ENCODE measurements around the gene LHCGR.

LHCGR gene

GRCh38 chr2:48771241-48772014 is 15.9 kb upstream of the LHCGR start:
- H3K36me3 ChIP-seq (ENCODE audit: control insufficient read depth, insufficient read depth, low read length): no peaks in the 10 kb centered on the region
- no peaks in the 10 kb centered on the region for H3K9me3 ChIP-seq (ENCODE audit: control insufficient read depth, low read length)
- H3K4me3 ChIP-seq (ENCODE audit: extremely low read depth, insufficient read depth, low read length, poor library complexity, severe bottlenecking): no peak overlapping the region
- no peak overlapping the region for H3K27ac ChIP-seq (ENCODE audit: low read depth, low read length, severe bottlenecking)
- peaks cover 8% of the 10 kb centered on the region for H3K4me1 ChIP-seq (ENCODE audit: control insufficient read depth, insufficient read depth, low read length, poor library complexity, severe bottlenecking)
- 85 to 100% methylated on average over 2 of the region's 4 CpGs for WGBS, 2 experiments (ENCODE audit: insufficient coverage in 2 of 2)

DNA sequence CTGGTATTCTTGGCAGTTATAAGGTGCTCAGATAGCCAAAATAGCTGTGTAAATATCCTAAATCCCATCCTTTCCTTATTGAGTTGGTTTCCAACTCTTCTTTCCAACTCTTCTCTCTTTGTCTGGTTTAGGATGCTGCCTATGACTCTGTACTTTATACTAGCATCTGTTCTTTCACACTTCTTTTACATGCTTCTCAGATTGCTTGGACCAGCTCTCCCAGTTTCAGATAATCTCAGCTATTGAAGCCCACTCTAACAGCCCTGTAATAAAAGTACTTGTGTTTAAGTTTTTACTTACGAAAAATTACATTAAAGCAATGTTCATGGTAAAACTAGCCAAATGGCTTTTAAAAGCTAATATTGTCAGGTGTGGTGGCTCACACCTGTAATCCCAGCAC is 14.7 kb upstream of the LHCGR start:
- Histone ChIP-seq H3K4me1 (ENCODE audit: control insufficient read depth, insufficient read depth, low read length, poor library complexity, severe bottlenecking) (peaks cover 8% of the 10 kb centered on the region), H3K27ac (ENCODE audit: low read depth, low read length, severe bottlenecking) (no peak overlapping the region), H3K4me3 (ENCODE audit: extremely low read depth, insufficient read depth, low read length, poor library complexity, severe bottlenecking) (no peak overlapping the region), H3K36me3 (ENCODE audit: control insufficient read depth, insufficient read depth, low read length) (no peaks in the 10 kb centered on the region), H3K9me3 (ENCODE audit: control insufficient read depth, low read length) (no peaks in the 10 kb centered on the region)
- WGBS, 2 experiments (ENCODE audit: insufficient coverage in 2 of 2): no CpG with 5 or more reads among the region's 1 CpG

DNA sequence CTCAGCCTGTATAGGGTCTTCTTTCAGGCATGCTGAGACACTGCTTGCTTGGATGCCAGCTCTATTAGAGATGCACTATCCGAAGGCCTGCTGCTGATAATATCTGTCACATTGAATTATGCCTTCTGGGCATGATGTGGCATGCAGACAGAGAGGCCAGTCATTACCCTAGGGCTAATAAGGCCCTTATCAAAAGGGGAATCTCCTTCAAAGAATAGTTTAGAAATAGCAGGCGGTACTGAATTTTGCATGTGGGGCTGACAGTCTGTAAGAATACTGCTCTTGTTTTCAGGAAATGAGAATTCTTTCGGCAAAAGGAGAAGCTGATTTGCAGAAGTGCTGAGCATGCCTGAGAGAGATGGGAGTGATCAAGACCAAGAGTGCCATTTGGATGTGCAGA is 13.1 kb upstream of the LHCGR start:
- Histone ChIP-seq H3K4me3 (ENCODE audit: extremely low read depth, insufficient read depth, low read length, poor library complexity, severe bottlenecking) (no peak overlapping the region), H3K4me1 (ENCODE audit: control insufficient read depth, insufficient read depth, low read length, poor library complexity, severe bottlenecking) (peaks cover 8% of the 10 kb centered on the region), H3K36me3 (ENCODE audit: control insufficient read depth, insufficient read depth, low read length) (no peaks in the 10 kb centered on the region), H3K27ac (ENCODE audit: low read depth, low read length, severe bottlenecking) (no peak overlapping the region), H3K9me3 (ENCODE audit: control insufficient read depth, low read length) (no peaks in the 10 kb centered on the region)
- WGBS, 2 experiments (ENCODE audit: insufficient coverage in 2 of 2): 74 to 78% methylated on average over 3 of the region's 3 CpGs

- Histone ChIP-seq H3K9me3 (ENCODE audit: control insufficient read depth, low read length) (no peaks in the 10 kb centered on the region), H3K4me3 (ENCODE audit: extremely low read depth, insufficient read depth, low read length, poor library complexity, severe bottlenecking) (no peak overlapping the region), H3K27ac (ENCODE audit: low read depth, low read length, severe bottlenecking) (no peak overlapping the region), H3K36me3 (ENCODE audit: control insufficient read depth, insufficient read depth, low read length) (no peaks in the 10 kb centered on the region), H3K4me1 (ENCODE audit: control insufficient read depth, insufficient read depth, low read length, poor library complexity, severe bottlenecking) (peaks cover 8% of the 10 kb centered on the region)
- WGBS, 2 experiments (ENCODE audit: insufficient coverage in 2 of 2): 58 to 73% methylated on average over 4 to 8 of the region's 8 CpGs
Observed at GRCh38 chr2:48767330-48767729, 11.8 kb upstream of the LHCGR start.

- H3K4me3 ChIP-seq (ENCODE audit: extremely low read depth, insufficient read depth, low read length, poor library complexity, severe bottlenecking): no peak overlapping the region
- peaks cover 3% of the 10 kb centered on the region for H3K9me3 ChIP-seq (ENCODE audit: control insufficient read depth, low read length)
- no peaks in the 10 kb centered on the region for H3K4me1 ChIP-seq (ENCODE audit: control insufficient read depth, insufficient read depth, low read length, poor library complexity, severe bottlenecking)
- H3K36me3 ChIP-seq (ENCODE audit: control insufficient read depth, insufficient read depth, low read length): no peaks in the 10 kb centered on the region
- 55 to 68% methylated on average over 2 to 3 of the region's 3 CpGs for WGBS, 2 experiments (ENCODE audit: insufficient coverage in 2 of 2)
- no peak overlapping the region for H3K27ac ChIP-seq (ENCODE audit: low read depth, low read length, severe bottlenecking)
Observed at GRCh38 chr2:48760826-48761225, 5.3 kb upstream of the LHCGR start.

GRCh38 chr2:48759682-48760081 is 4.2 kb upstream of the LHCGR start:
- peaks cover 3% of the 10 kb centered on the region for H3K9me3 ChIP-seq (ENCODE audit: control insufficient read depth, low read length)
- H3K27ac ChIP-seq (ENCODE audit: low read depth, low read length, severe bottlenecking): no peak overlapping the region
- H3K4me3 ChIP-seq (ENCODE audit: extremely low read depth, insufficient read depth, low read length, poor library complexity, severe bottlenecking): no peak overlapping the region
- no peaks in the 10 kb centered on the region for H3K36me3 ChIP-seq (ENCODE audit: control insufficient read depth, insufficient read depth, low read length)
- H3K4me1 ChIP-seq (ENCODE audit: control insufficient read depth, insufficient read depth, low read length, poor library complexity, severe bottlenecking): peaks cover 3% of the 10 kb centered on the region
- WGBS, 2 experiments (ENCODE audit: insufficient coverage in 2 of 2): no CpG with 5 or more reads among the region's 1 CpG

DNA sequence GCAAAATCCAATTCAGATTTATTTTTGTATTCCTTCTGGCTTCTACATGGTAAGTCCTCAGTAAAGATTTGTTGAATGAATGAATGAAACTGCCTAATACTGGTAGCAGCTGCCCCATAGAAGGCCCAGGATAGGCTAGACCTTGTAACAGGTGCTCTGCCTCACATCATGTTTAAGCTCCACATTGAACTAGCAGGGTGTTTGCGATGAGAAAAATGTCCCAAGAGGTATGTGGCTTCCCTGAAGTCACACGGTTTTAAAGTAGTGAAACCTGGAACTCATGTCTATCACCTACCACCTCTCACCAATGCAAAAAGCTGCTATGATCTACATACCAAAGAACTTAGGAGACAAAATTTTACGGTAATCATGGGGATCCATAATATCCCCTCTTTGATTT is 765 bp upstream of the LHCGR start:
- Histone ChIP-seq H3K4me1 (ENCODE audit: control insufficient read depth, insufficient read depth, low read length, poor library complexity, severe bottlenecking) (peaks cover 3% of the 10 kb centered on the region), H3K36me3 (ENCODE audit: control insufficient read depth, insufficient read depth, low read length) (no peaks in the 10 kb centered on the region), H3K4me3 (ENCODE audit: extremely low read depth, insufficient read depth, low read length, poor library complexity, severe bottlenecking) (no peak overlapping the region), H3K9me3 (ENCODE audit: control insufficient read depth, low read length) (no peaks in the 10 kb centered on the region), H3K27ac (ENCODE audit: low read depth, low read length, severe bottlenecking) (no peak overlapping the region)
- 67 to 75% methylated on average over 1 to 3 of the region's 3 CpGs for WGBS, 2 experiments (ENCODE audit: insufficient coverage in 2 of 2)

- 90 to 91% methylated on average over 7 to 9 of the region's 10 CpGs for WGBS, 2 experiments (ENCODE audit: insufficient coverage in 2 of 2)
- Histone ChIP-seq H3K36me3 (ENCODE audit: control insufficient read depth, insufficient read depth, low read length) (no peaks in the 10 kb centered on the region), H3K4me1 (ENCODE audit: control insufficient read depth, insufficient read depth, low read length, poor library complexity, severe bottlenecking) (peaks cover 3% of the 10 kb centered on the region), H3K9me3 (ENCODE audit: control insufficient read depth, low read length) (no peaks in the 10 kb centered on the region), H3K27ac (ENCODE audit: low read depth, low read length, severe bottlenecking) (no peak overlapping the region), H3K4me3 (ENCODE audit: extremely low read depth, insufficient read depth, low read length, poor library complexity, severe bottlenecking) (peak overlapping the region; percentile 6)
Observed at GRCh38 chr2:48754874-48755273, 650 bp downstream of the LHCGR start.

DNA sequence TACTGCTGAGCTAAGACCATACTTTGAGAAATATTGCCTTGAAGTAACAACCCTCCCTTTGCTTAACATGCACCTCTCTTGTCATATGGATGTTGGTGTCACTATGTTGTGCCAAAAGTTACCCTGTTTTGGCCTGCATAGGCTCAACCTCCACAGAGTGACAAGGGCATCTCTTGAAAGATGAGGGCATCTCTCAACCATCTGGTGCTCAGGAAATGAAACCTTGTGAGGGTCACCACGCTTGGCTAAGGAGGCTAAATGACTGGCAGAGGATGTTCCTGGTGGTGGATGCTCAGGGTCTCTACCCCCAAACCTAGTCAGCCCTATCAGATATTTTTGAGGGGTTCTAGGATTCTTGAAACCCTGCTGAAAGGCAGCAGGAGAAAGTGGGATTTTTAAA is 2.3 kb downstream of the LHCGR start:
- no peak overlapping the region for H3K27ac ChIP-seq (ENCODE audit: low read depth, low read length, severe bottlenecking)
- peaks cover 3% of the 10 kb centered on the region for H3K4me1 ChIP-seq (ENCODE audit: control insufficient read depth, insufficient read depth, low read length, poor library complexity, severe bottlenecking)
- no peak overlapping the region for H3K4me3 ChIP-seq (ENCODE audit: extremely low read depth, insufficient read depth, low read length, poor library complexity, severe bottlenecking)
- no peaks in the 10 kb centered on the region for H3K36me3 ChIP-seq (ENCODE audit: control insufficient read depth, insufficient read depth, low read length)
- H3K9me3 ChIP-seq (ENCODE audit: control insufficient read depth, low read length): no peaks in the 10 kb centered on the region
- 80% methylated on average over 1 of the region's 1 CpG; no CpG with 5 or more reads in 1 of the 2 experiments for WGBS, 2 experiments (ENCODE audit: insufficient coverage in 2 of 2)

- no peaks in the 10 kb centered on the region for H3K9me3 ChIP-seq (ENCODE audit: control insufficient read depth, low read length)
- H3K36me3 ChIP-seq (ENCODE audit: control insufficient read depth, insufficient read depth, low read length): no peaks in the 10 kb centered on the region
Observed at GRCh38 chr2:48750128-48750739, 5.3 kb downstream of the LHCGR start.

More at GRCh38 chr2:48750128-48750739, 5.3 kb downstream of the LHCGR start:
- no peak overlapping the region for H3K4me3 ChIP-seq (ENCODE audit: extremely low read depth, insufficient read depth, low read length, poor library complexity, severe bottlenecking)
- no peak overlapping the region for H3K27ac ChIP-seq (ENCODE audit: low read depth, low read length, severe bottlenecking)
- H3K4me1 ChIP-seq (ENCODE audit: control insufficient read depth, insufficient read depth, low read length, poor library complexity, severe bottlenecking): peaks cover 2% of the 10 kb centered on the region

Data from mesodermal cell (in vitro differentiated cells).